Spleen (tissue), 11 donors: Measurements from ENCODE around the gene MXD3. TPM values are rescaled to one million over a fixed set of nuclear protein-coding genes. Genes with fewer than 3 reads are reported as not detected.

Experiments used
- DNase-seq: peaks from one replicate; pipeline ENCODE4 v3.0.0-alpha.2; 2020
- H3K27ac ChIP-seq, 8 donors: fragments of 200-600 bp; sonication (generic) in 7 of 8; 1 replicate in 4 of 8; 2 replicates in 4 of 8; pipeline versions ENCODE4 v1.5.0 to v1.8.0; 2016 to 2021; ENCODE audit warnings: inconsistent platforms in 4 of 8, mild to moderate bottlenecking in 4 of 8, moderate library complexity in 1 of 8
- H3K27me3 ChIP-seq, 7 donors: fragments of 200-600 bp; sonication (generic) in 6 of 7; replicated peaks in 1 of 7; 1 replicate in 4 of 7; 2 replicates in 3 of 7; pipeline versions ENCODE4 v1.5.0 to v1.8.0; 2016 to 2021; ENCODE audit warnings: inconsistent platforms in 3 of 7, mild to moderate bottlenecking in 1 of 7
- H3K36me3 ChIP-seq, 6 donors: fragments of 200-600 bp; sonication (generic) in 5 of 6; 1 replicate in 4 of 6; 2 replicates in 2 of 6; pipeline versions ENCODE4 v1.5.0 to v1.8.0; 2016 to 2021; ENCODE audit warnings: inconsistent platforms in 2 of 6
- H3K4me1 ChIP-seq, 6 donors: fragments of 200-600 bp; sonication (generic) in 5 of 6; 1 replicate in 3 of 6; 2 replicates in 3 of 6; pipeline versions ENCODE4 v1.5.0 to v1.8.0; 2016 to 2021; ENCODE audit warnings: inconsistent platforms in 3 of 6
- H3K4me3 ChIP-seq, 8 donors: fragments of 200-600 bp; sonication (generic) in 7 of 8; 1 replicate in 4 of 8; 2 replicates in 4 of 8; pipeline versions ENCODE4 v1.5.0 to v1.8.0; 2016 to 2021; ENCODE audit warnings: inconsistent platforms in 4 of 8, mild to moderate bottlenecking in 4 of 8, moderate library complexity in 2 of 8
- H3K9me3 ChIP-seq, 8 donors: fragments of 200-600 bp; sonication (generic) in 7 of 8; 1 replicate in 4 of 8; 2 replicates in 4 of 8; pipeline versions ENCODE4 v1.5.0 to v1.8.0; 2016 to 2021; ENCODE audit warnings: inconsistent platforms in 4 of 8
- CTCF ChIP-seq, 11 experiments: fragments of 200-600 bp in 7 of 11; fragments of 450-650 bp in 4 of 11; sonication (generic) in 4 of 11; IDR thresholded peaks in 8 of 11; conservative IDR thresholded peaks in 3 of 11; 1 replicate in 7 of 11; 2 replicates in 4 of 11; pipeline versions ENCODE4 v1.4.0 to v1.8.0; 2016 to 2021; ENCODE audit warnings: antibody characterized with exemption in 11 of 11, inconsistent platforms in 4 of 11, mild to moderate bottlenecking in 1 of 11
- POLR2A ChIP-seq, 3 donors: fragments of 450-650 bp; IDR thresholded peaks; one replicate each; pipeline ENCODE4 v1.5.1; 2017; ENCODE audit warnings: antibody characterized with exemption in 3 of 3, mild to moderate bottlenecking in 1 of 3
- POLR2AphosphoS5 ChIP-seq, 3 donors: sonication (generic); formaldehyde crosslinking; IDR thresholded peaks; one replicate each; pipeline ENCODE4 v1.5.1; 2017; ENCODE audit warnings: antibody characterized with exemption in 3 of 3
- WGBS, 5 donors: extraction: QIAGEN DNeasy Blood & Tissue Kit in 3 of 5; methylation state at CpG; one replicate each; pipeline versions ENCODE4 v1.1.5 to v1.1.7; 2013 to 2018; 5-methylcytosine and 5-hydroxymethylcytosine counted together
- intact Hi-C: fragments of 100-400 bp; cut with DNase I; formaldehyde crosslinking; loops from one replicate; pipeline ENCODE4 v1.15.0; 2023; ENCODE audit warnings: low total_unique reads
- polyA plus RNA-seq, 3 donors: library from polyadenylated mRNA; stranded (reverse); fragments of 200-250 nt; gene quantifications; one replicate each; pipeline ENCODE4 v1.2.1, GENCODE V29; 2013
- total RNA-seq, 7 donors: library from RNA; depleted of rRNA in 3 of 7; stranded (reverse); fragments of >200 nt in 3 of 7; fragmentation: NEBNext Ultra II Directional in 4 of 7; extraction: Animal tissue kit (Norgen Biotek cat#: 25700) in 4 of 7; gene quantifications; one replicate each; pipeline versions ENCODE4 v1.1.0 to v1.2.1, GENCODE V29; 2016 to 2021
- donor health status: healthy with polysubstance abuse.
- donor health status: DM: no; HTN: no; CAD: no; lungs with moderate emphysema.
- donor health status: DM: no; HTN: no; CAD: no.
- donor health status: Bipolar disorder and iron deficiency.
- donor health status: healthy.
- donor health status: DM: no; HTN: no; CAD: no.
- donor health status: DM: yes; HTN: yes; CAD: no.

MXD3 gene
- total and polyA plus RNA-seq, 10 donors = 19.3 to 80.7 (median 26.4) TPM

GRCh38 chr5:177296581-177296980 is 15.1 kb downstream of the MXD3 start:
- peak; percentile 72 for DNase-seq
- TF ChIP-seq POLR2AphosphoS5 (IDR thresholded peaks at IDR 0.05) = peak in 2 of 3 donors; percentile 10 to 67
- no peak for TF ChIP-seq POLR2A (IDR thresholded peaks at IDR 0.05)
- no peak for TF ChIP-seq CTCF (IDR thresholded peaks at IDR 0.05 in 8 of 11, conservative IDR thresholded peaks at IDR 0.05 in 3 of 11)
- peaks cover 33 to 71% (median 53%) of the 10 kb centered on the region in 6 donors for H3K4me1 ChIP-seq
- no peaks in the 10 kb centered on the region for H3K9me3 ChIP-seq
- peak overlapping the region; percentile 1 to 91 (median 58) for H3K27ac ChIP-seq
- peaks cover 0 to 76% (median 46%) of the 10 kb centered on the region in 6 donors for H3K36me3 ChIP-seq
- WGBS, 5 donors = 31 to 39% (median 33%) methylated on average over 4 of the region's 4 CpGs
- no peaks in the 10 kb centered on the region for H3K27me3 ChIP-seq
- intact Hi-C loops = no loop called here
- peak overlapping the region in 1 of 8 donors; percentile 19 for H3K4me3 ChIP-seq

DNA sequence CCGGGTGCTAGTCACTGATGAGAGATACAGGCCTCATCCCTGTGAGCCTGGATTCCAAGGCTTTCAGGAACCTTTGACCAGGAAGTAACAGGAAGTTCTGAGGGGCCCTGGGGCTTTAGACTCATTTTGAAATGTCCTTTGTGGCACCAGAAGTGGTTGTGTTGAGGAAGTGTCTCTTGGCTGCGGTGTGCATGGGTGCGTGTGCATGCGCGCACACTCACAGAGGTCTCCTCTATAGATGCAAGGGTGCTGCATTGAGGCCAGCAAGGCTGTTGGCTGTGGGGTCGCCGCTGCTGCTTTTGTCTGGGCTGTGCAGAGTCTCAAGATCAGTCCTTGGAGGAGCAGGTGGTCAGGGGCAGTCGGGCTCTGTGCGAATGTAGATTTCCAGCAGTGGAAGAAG is 15.8 kb downstream of the MXD3 start:
- TF ChIP-seq POLR2AphosphoS5 (IDR thresholded peaks at IDR 0.05) (peak; percentile 50 to 71 (median 57)), CTCF (IDR thresholded peaks at IDR 0.05 in 8 of 11, conservative IDR thresholded peaks at IDR 0.05 in 3 of 11) (no peak)
- Histone ChIP-seq H3K36me3 (peaks cover 0 to 76% (median 47%) of the 10 kb centered on the region in 6 donors), H3K27me3 (no peaks in the 10 kb centered on the region), H3K4me1 (peaks cover 27 to 69% (median 47%) of the 10 kb centered on the region in 6 donors), H3K9me3 (no peaks in the 10 kb centered on the region), H3K4me3 (peak overlapping the region in 1 of 8 donors; percentile 19), H3K27ac (peak overlapping the region; percentile 1 to 91 (median 58))
- peak; percentile 80 for DNase-seq
- 41 to 72% (median 59%) methylated on average over 9 of the region's 9 CpGs for WGBS, 5 donors
- intact Hi-C loops = no loop called here

GRCh38 chr5:177294632-177295031 is 17.1 kb downstream of the MXD3 start:
- Histone ChIP-seq H3K4me1 (peaks cover 14 to 67% (median 38%) of the 10 kb centered on the region in 6 donors), H3K27ac (peak overlapping the region in 3 of 8 donors; percentile 61 to 91 (median 78)), H3K4me3 (no peak overlapping the region), H3K27me3 (no peaks in the 10 kb centered on the region), H3K9me3 (no peaks in the 10 kb centered on the region), H3K36me3 (peaks cover 0 to 87% (median 52%) of the 10 kb centered on the region in 6 donors)
- 94 to 100% (median 97%) methylated on average over 2 to 3 of the region's 3 CpGs for WGBS, 5 donors
- intact Hi-C loops = no loop called here
- TF ChIP-seq POLR2A (IDR thresholded peaks at IDR 0.05) (no peak), POLR2AphosphoS5 (IDR thresholded peaks at IDR 0.05) (no peak), CTCF (IDR thresholded peaks at IDR 0.05 in 8 of 11, conservative IDR thresholded peaks at IDR 0.05 in 3 of 11) (no peak)
- no peak for DNase-seq

GRCh38 chr5:177293819-177294581 is 17.7 kb downstream of the MXD3 start:
- TF ChIP-seq POLR2AphosphoS5 (IDR thresholded peaks at IDR 0.05) (no peak), CTCF (IDR thresholded peaks at IDR 0.05 in 8 of 11, conservative IDR thresholded peaks at IDR 0.05 in 3 of 11) (no peak), POLR2A (IDR thresholded peaks at IDR 0.05) (no peak)
- Histone ChIP-seq H3K27ac (peak overlapping the region in 1 of 8 donors; percentile 78), H3K4me1 (peaks cover 12 to 61% (median 32%) of the 10 kb centered on the region in 6 donors), H3K27me3 (no peaks in the 10 kb centered on the region), H3K4me3 (no peak overlapping the region), H3K9me3 (no peaks in the 10 kb centered on the region), H3K36me3 (peaks cover 0 to 91% (median 57%) of the 10 kb centered on the region in 6 donors)
- WGBS, 5 donors = 95 to 97% (median 96%) methylated on average over 11 to 12 of the region's 12 CpGs
- no peak for DNase-seq
- intact Hi-C loops = no loop called here
